WI38 (cell line): ENCODE results near the gene PRICKLE2.

ENCODE experiments used
- H3K4me3 ChIP-seq: 2 replicates; pipeline ENCODE4 v1.5.1; 2011; ENCODE audit warnings: low read depth, mild to moderate bottlenecking, control low read depth, low read length
- CTCF ChIP-seq: IDR thresholded peaks from 2 replicates; pipeline ENCODE4 v1.5.1; 2012; ENCODE audit warnings: low read depth, mild to moderate bottlenecking, control low read depth, low read length

The PRICKLE2 gene

GRCh38 chr3:64155328-64155727, 69.9 kb downstream of the PRICKLE2 start:
- no peak for TF ChIP-seq CTCF
- H3K4me3 ChIP-seq, result no peak overlapping the region

GRCh38 chr3:64152676-64153466, 72.4 kb downstream of the PRICKLE2 start:
- no peak for TF ChIP-seq CTCF
- H3K4me3 ChIP-seq, result no peak overlapping the region

- TF ChIP-seq CTCF, result no peak
- H3K4me3 ChIP-seq, result no peak overlapping the region
Measured at GRCh38 chr3:64152086-64152485, 73.2 kb downstream of the PRICKLE2 start.

- H3K4me3 ChIP-seq, result no peak overlapping the region; the same call in 1 of the 2 replicates
- TF ChIP-seq CTCF, result no peak
Measured at GRCh38 chr3:64151342-64151871, 73.9 kb downstream of the PRICKLE2 start.

GRCh38 chr3:64150623-64151207, 74.6 kb downstream of the PRICKLE2 start:
- no peak for TF ChIP-seq CTCF
- peak overlapping the region; percentile 22 for H3K4me3 ChIP-seq

GRCh38 chr3:64149886-64150285, 75.4 kb downstream of the PRICKLE2 start:
- no peak overlapping the region for H3K4me3 ChIP-seq
- TF ChIP-seq CTCF, result no peak

- TF ChIP-seq CTCF, result no peak
- H3K4me3 ChIP-seq, result no peak overlapping the region
Measured at GRCh38 chr3:64148955-64149653, 76.2 kb downstream of the PRICKLE2 start.
